SK-N-SH (cell line): ENCODE results near the gene SLC9A2. TPM values are rescaled to one million over a fixed set of nuclear protein-coding genes. Genes with fewer than 3 reads are reported as not detected.

Experiments used
- CTCF ChIA-PET: fragments of 300-600, 350-600 bp; formaldehyde crosslinking; extraction: SDS; loops from one replicate; lab custom pipeline; 2021; lab: Yijun Ruan, JAX
- POLR2A ChIA-PET: fragments of 350-600 bp; sonication (Branson Sonifier 250); formaldehyde crosslinking; extraction: SDS; loops from one replicate; lab custom pipeline; 2020; ENCODE audit warnings: antibody characterized with exemption, inconsistent platforms; lab: Yijun Ruan, JAX
- DNase-seq: peaks from one replicate; pipeline ENCODE4 v3.0.0; 2012
- H2AFZ ChIP-seq: fragments of 200-600 bp; sonication (generic); 2 replicates; pipeline ENCODE4 v1.8.1; 2016; ENCODE audit warnings: antibody characterized with exemption, mild to moderate bottlenecking, low read depth
- H3F3A ChIP-seq: fragments of 200-600 bp; sonication (generic); replicated peaks from 2 replicates; pipeline ENCODE3; 2016; ENCODE audit warnings: antibody characterized with exemption, mild to moderate bottlenecking; ENCODE audit not compliant: insufficient read depth
- H3K27ac ChIP-seq, 2 experiments: fragments of 200-500 bp in 1 of 2; fragments of 200-600 bp in 1 of 2; sonication (Bioruptor generic) in 1 of 2; sonication (generic), shearing (Covaris generic) in 1 of 2; 2 replicates each; pipeline versions ENCODE4 v1.5.1 to v1.6.1; 2014 to 2016; ENCODE audit warnings: low read depth in 2 of 2, inconsistent platforms in 1 of 2, low read length in 1 of 2, mild to moderate bottlenecking in 1 of 2, mixed read lengths in 1 of 2
- H3K27me3 ChIP-seq: fragments of 200-600 bp; sonication (generic), shearing (Covaris generic); 2 replicates; pipeline ENCODE4 v1.6.1; 2016; ENCODE audit warnings: mixed run types; ENCODE audit not compliant: insufficient read depth
- H3K36me3 ChIP-seq, 2 experiments: fragments of 200-500 bp in 1 of 2; fragments of 200-600 bp in 1 of 2; sonication (Bioruptor generic) in 1 of 2; sonication (generic) in 1 of 2; replicated peaks in 1 of 2; 2 replicates each; pipeline versions ENCODE3 to v1.5.1; 2014 to 2016; ENCODE audit warnings: low read length in 1 of 2, mild to moderate bottlenecking in 1 of 2; ENCODE audit not compliant: insufficient read depth in 2 of 2, control insufficient read depth in 1 of 2
- H3K4me1 ChIP-seq, 2 experiments: fragments of 200-500 bp in 1 of 2; fragments of 200-600 bp in 1 of 2; sonication (Bioruptor generic) in 1 of 2; sonication (generic), shearing (Covaris generic) in 1 of 2; 2 replicates each; pipeline versions ENCODE4 v1.5.1 to v1.6.1; 2014 to 2016; ENCODE audit warnings: low read depth in 1 of 2, low read length in 1 of 2, mixed run types in 1 of 2; ENCODE audit not compliant: insufficient read depth in 2 of 2, control insufficient read depth in 1 of 2
- H3K4me2 ChIP-seq: fragments of 200-600 bp; sonication (generic), shearing (Covaris generic); 2 replicates; pipeline ENCODE4 v1.6.1; 2017; ENCODE audit warnings: mixed run types
- H3K4me3 ChIP-seq, 2 experiments: fragments of 200-500 bp in 1 of 2; fragments of 200-600 bp in 1 of 2; sonication (Bioruptor generic) in 1 of 2; sonication (generic), shearing (Covaris generic) in 1 of 2; 2 replicates each; pipeline versions ENCODE4 v1.5.1 to v1.8.1; 2014 to 2016; ENCODE audit warnings: low read depth in 2 of 2, inconsistent platforms in 1 of 2, low read length in 1 of 2, mild to moderate bottlenecking in 1 of 2, mixed read lengths in 1 of 2, moderate library complexity in 1 of 2
- H3K79me2 ChIP-seq: fragments of 200-600 bp; sonication (generic); 2 replicates; pipeline ENCODE4 v1.8.1; 2017; ENCODE audit warnings: mild to moderate bottlenecking; ENCODE audit not compliant: insufficient read depth
- H3K9ac ChIP-seq: fragments of 200-600 bp; sonication (generic); 2 replicates; pipeline ENCODE4 v1.6.1; 2017; ENCODE audit warnings: mixed run types
- H3K9me2 ChIP-seq: fragments of 200-600 bp; sonication (generic); 2 replicates; pipeline ENCODE4 v1.6.1; 2017; ENCODE audit warnings: mixed run types
- H3K9me3 ChIP-seq: fragments of 200-600 bp; sonication (generic); 2 replicates; pipeline ENCODE4 v1.6.1; 2017; ENCODE audit warnings: mixed run types, mild to moderate bottlenecking, moderate library complexity
- H4K20me1 ChIP-seq: fragments of 200-600 bp; sonication (generic); 2 replicates; pipeline ENCODE4 v1.6.1; 2017; ENCODE audit warnings: mild to moderate bottlenecking, mixed run types; ENCODE audit not compliant: insufficient read depth
- CHD2 ChIP-seq: fragments of 150-350 bp; IDR thresholded peaks from 2 replicates; pipeline ENCODE4 v1.6.1; 2018; ENCODE audit warnings: low read length; ENCODE audit not compliant: partially characterized antibody
- ELF1 ChIP-seq: IDR thresholded peaks from 2 replicates; pipeline ENCODE4 v1.4.0; 2012
- EP300 ChIP-seq, 2 experiments: IDR thresholded peaks; 2 replicates each; pipeline versions ENCODE4 v1.4.0 to v1.6.1; 2012; ENCODE audit warnings: borderline replicate concordance in 1 of 2, low read depth in 1 of 2, low read length in 1 of 2
- FOSL2 ChIP-seq: IDR thresholded peaks from 2 replicates; pipeline ENCODE4 v1.4.0; 2012; ENCODE audit warnings: low read depth, mild to moderate bottlenecking, moderate library complexity, borderline replicate concordance
- FOXM1 ChIP-seq: IDR thresholded peaks from 2 replicates; pipeline ENCODE4 v1.4.0; 2012; ENCODE audit warnings: low read depth, mild to moderate bottlenecking
- GABPA ChIP-seq: IDR thresholded peaks from 2 replicates; pipeline ENCODE4 v1.4.0; 2012; ENCODE audit warnings: low read depth, mild to moderate bottlenecking
- JUND ChIP-seq: IDR thresholded peaks from 2 replicates; pipeline ENCODE4 v1.4.0; 2012
- MXI1 ChIP-seq: IDR thresholded peaks from 2 replicates; pipeline ENCODE4 v1.6.1; 2012; ENCODE audit warnings: mild to moderate bottlenecking, low read depth, low read length, improper control_type of control experiment
- NRF1 ChIP-seq: IDR thresholded peaks from 2 replicates; pipeline ENCODE4 v1.6.1; 2012; ENCODE audit warnings: low read depth, mild to moderate bottlenecking, low read length
- POLR2AphosphoS5 ChIP-seq: IDR thresholded peaks from 2 replicates; pipeline ENCODE4 v1.6.1; 2012; ENCODE audit warnings: low read depth, low read length
- RAD21 ChIP-seq: IDR thresholded peaks from 2 replicates; pipeline ENCODE4 v1.6.1; 2012; ENCODE audit warnings: mild to moderate bottlenecking, low read length
- RFX5 ChIP-seq: IDR thresholded peaks from 2 replicates; pipeline ENCODE4 v1.6.1; 2012; ENCODE audit warnings: mild to moderate bottlenecking, improper control_type of control experiment, low read length
- SMC3 ChIP-seq: IDR thresholded peaks from 2 replicates; pipeline ENCODE4 v1.6.1; 2012; ENCODE audit warnings: low read depth, low read length, improper control_type of control experiment
- TAF1 ChIP-seq: IDR thresholded peaks from 2 replicates; pipeline ENCODE4 v1.6.1; 2012; ENCODE audit warnings: low read depth, mild to moderate bottlenecking, low read length, moderate library complexity, borderline replicate concordance
- TCF12 ChIP-seq: IDR thresholded peaks from 2 replicates; pipeline ENCODE4 v1.4.0; 2012
- YY1 ChIP-seq: IDR thresholded peaks from 2 replicates; pipeline ENCODE4 v1.4.0; 2012; ENCODE audit warnings: low read depth, mild to moderate bottlenecking
- whole genome bisulfite sequencing: methylation state at CpG from one replicate; pipeline ENCODE4 v1.1.6; 2017; ENCODE audit warnings: low lambda C conversion rate; 5-methylcytosine and 5-hydroxymethylcytosine counted together
- polyA plus RNA-seq, 3 experiments: library from polyadenylated mRNA; depleted of rRNA; stranded (reverse); fragments of >200 nt; gene quantifications; 2 replicates each; pipeline ENCODE4 v1.2.3, GENCODE V29; 2012
- TF ChIP-seq, protein P1 (sequence below): IDR thresholded peaks from 2 replicates; pipeline ENCODE4; 2012
- TF ChIP-seq, protein P2 (sequence below): fragments of 150-350 bp; IDR thresholded peaks from 2 replicates; pipeline ENCODE4 v1.6.1; 2017; ENCODE audit warnings: antibody characterized with exemption, low read length, low read depth, borderline replicate concordance
- TF ChIP-seq, protein P3 (sequence below): IDR thresholded peaks from 2 replicates; pipeline ENCODE4 v1.4.0; 2012; ENCODE audit warnings: low read depth
- TF ChIP-seq, protein P4 (sequence below): IDR thresholded peaks from 2 replicates; pipeline ENCODE4 v1.6.1; 2012; ENCODE audit warnings: mild to moderate bottlenecking, low read depth, low read length, moderate library complexity

Gene SLC9A2
- polyA plus RNA-seq, 1 of the 3 experiments (the other 2 are of a cell fraction): not detected

DNA sequence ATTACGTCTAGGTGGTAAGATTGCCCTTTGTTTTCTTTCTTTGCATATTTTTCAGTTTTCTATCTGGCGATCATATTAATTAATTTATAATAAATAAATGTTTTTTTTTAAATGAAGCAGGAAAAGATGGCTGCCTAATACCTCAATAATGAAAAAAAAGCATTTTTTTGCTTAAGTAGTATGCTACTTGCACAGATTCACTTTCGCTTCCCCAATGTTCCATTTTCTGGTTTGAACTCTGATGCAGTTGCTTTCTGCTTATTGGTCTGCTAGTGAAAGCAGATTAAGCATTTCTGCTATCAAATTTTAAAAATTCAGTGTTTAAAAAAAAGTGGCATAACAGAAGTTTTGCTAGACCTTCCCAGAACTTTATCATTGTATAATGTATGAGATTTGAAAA is 130.6 kb downstream of the SLC9A2 start:
- DNase-seq: no peak
- Histone ChIP-seq H4K20me1 (no peaks in the 10 kb centered on the region), H3K79me2 (no peaks in the 10 kb centered on the region; the same call in 1 of the 2 replicates), H3F3A (no peaks in the 10 kb centered on the region), H3K9me2 (no peaks in the 10 kb centered on the region), H3K9me3 (no peaks in the 10 kb centered on the region), H3K27ac (no peak overlapping the region), H2AFZ (no peak overlapping the region), H3K36me3 (no peaks in the 10 kb centered on the region), H3K27me3 (no peaks in the 10 kb centered on the region), H3K9ac (no peak overlapping the region), H3K4me3 (no peak overlapping the region), H3K4me2 (no peak overlapping the region), H3K4me1 (no peaks in the 10 kb centered on the region)
- CTCF ChIA-PET: no interaction called here
- POLR2A ChIA-PET: no interaction called here
- TF ChIP-seq RAD21: no peak
- TF ChIP-seq, protein P1, sequence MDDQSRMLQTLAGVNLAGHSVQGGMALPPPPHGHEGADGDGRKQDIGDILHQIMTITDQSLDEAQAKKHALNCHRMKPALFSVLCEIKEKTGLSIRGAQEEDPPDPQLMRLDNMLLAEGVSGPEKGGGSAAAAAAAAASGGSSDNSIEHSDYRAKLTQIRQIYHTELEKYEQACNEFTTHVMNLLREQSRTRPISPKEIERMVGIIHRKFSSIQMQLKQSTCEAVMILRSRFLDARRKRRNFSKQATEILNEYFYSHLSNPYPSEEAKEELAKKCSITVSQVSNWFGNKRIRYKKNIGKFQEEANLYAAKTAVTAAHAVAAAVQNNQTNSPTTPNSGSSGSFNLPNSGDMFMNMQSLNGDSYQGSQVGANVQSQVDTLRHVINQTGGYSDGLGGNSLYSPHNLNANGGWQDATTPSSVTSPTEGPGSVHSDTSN: no peak
- TF ChIP-seq EP300 (IDR thresholded peaks at IDR 0.05; ENCODE audit: borderline replicate concordance in 1 of 2, low read depth in 1 of 2, low read length in 1 of 2): no peak
- no peak for TF ChIP-seq RFX5
- TF ChIP-seq YY1: no peak
- no peak for TF ChIP-seq CHD2
- TF ChIP-seq FOSL2: no peak
- TF ChIP-seq NRF1: no peak
- TF ChIP-seq, protein P2, sequence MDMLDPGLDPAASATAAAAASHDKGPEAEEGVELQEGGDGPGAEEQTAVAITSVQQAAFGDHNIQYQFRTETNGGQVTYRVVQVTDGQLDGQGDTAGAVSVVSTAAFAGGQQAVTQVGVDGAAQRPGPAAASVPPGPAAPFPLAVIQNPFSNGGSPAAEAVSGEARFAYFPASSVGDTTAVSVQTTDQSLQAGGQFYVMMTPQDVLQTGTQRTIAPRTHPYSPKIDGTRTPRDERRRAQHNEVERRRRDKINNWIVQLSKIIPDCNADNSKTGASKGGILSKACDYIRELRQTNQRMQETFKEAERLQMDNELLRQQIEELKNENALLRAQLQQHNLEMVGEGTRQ: no peak
- TF ChIP-seq, protein P3, sequence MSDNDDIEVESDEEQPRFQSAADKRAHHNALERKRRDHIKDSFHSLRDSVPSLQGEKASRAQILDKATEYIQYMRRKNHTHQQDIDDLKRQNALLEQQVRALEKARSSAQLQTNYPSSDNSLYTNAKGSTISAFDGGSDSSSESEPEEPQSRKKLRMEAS: no peak
- TF ChIP-seq POLR2AphosphoS5: no peak
- no peak for TF ChIP-seq JUND
- TF ChIP-seq GABPA: no peak
- no peak for TF ChIP-seq TCF12
- TF ChIP-seq SMC3: no peak
- no peak for TF ChIP-seq ELF1
- no peak for TF ChIP-seq MXI1
- 72% methylated on average over 3 of the region's 3 CpGs for WGBS

DNA sequence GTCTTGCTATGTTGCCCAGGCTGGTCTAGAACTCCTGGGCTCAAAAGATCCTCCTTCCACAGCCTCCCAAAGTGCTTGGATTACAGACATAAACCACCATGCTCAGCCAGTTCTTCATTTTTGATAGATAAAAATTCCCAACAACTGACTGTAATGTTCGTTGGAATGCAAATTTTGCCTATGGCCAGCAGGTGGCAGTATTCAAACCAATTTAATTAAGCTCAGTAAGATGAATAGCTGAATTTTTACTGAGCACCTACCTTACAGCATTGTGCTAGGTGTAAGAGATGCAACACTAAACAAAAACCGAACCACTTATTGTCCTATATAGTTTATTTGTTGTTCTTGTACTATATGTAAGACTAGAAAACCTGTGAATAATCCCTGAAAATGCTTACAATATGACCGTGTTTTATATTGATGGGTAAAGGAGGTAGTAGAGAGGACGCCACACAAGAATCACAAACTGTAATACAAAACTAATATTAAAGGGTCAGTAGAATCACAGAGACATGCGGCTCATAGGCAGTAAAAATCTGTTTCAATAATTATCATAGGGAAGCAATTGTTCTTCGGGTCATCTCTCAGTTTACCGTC is 134.3 kb downstream of the SLC9A2 start:
- H3K36me3 ChIP-seq: no peaks in the 10 kb centered on the region
- no peaks in the 10 kb centered on the region for H4K20me1 ChIP-seq
- ChIA-PET CTCF (interaction anchor here (0.6 to 5.0 kb wide), 32 partner anchors 9 to 720 kb away, joined by 3 to 63 read pairs (median 5); partner anchors contain the start of gene TMEM182), POLR2A (no interaction called here)
- peak; percentile 18 for DNase-seq
- no peak overlapping the region for H2AFZ ChIP-seq
- no peak overlapping the region for H3K27ac ChIP-seq
- H3K4me3 ChIP-seq: no peak overlapping the region; a peak in 1 of 4 replicates
- H3F3A ChIP-seq: no peaks in the 10 kb centered on the region
- no peaks in the 10 kb centered on the region for H3K4me1 ChIP-seq
- H3K79me2 ChIP-seq: no peaks in the 10 kb centered on the region
- H3K27me3 ChIP-seq: no peaks in the 10 kb centered on the region
- H3K9me3 ChIP-seq: no peaks in the 10 kb centered on the region
- H3K4me2 ChIP-seq: no peak overlapping the region
- H3K9me2 ChIP-seq: no peaks in the 10 kb centered on the region
- no peak overlapping the region for H3K9ac ChIP-seq
- 63% methylated on average over 7 of the region's 7 CpGs for WGBS
- TF ChIP-seq RAD21: peak; percentile 53
- TF ChIP-seq, protein P4, sequence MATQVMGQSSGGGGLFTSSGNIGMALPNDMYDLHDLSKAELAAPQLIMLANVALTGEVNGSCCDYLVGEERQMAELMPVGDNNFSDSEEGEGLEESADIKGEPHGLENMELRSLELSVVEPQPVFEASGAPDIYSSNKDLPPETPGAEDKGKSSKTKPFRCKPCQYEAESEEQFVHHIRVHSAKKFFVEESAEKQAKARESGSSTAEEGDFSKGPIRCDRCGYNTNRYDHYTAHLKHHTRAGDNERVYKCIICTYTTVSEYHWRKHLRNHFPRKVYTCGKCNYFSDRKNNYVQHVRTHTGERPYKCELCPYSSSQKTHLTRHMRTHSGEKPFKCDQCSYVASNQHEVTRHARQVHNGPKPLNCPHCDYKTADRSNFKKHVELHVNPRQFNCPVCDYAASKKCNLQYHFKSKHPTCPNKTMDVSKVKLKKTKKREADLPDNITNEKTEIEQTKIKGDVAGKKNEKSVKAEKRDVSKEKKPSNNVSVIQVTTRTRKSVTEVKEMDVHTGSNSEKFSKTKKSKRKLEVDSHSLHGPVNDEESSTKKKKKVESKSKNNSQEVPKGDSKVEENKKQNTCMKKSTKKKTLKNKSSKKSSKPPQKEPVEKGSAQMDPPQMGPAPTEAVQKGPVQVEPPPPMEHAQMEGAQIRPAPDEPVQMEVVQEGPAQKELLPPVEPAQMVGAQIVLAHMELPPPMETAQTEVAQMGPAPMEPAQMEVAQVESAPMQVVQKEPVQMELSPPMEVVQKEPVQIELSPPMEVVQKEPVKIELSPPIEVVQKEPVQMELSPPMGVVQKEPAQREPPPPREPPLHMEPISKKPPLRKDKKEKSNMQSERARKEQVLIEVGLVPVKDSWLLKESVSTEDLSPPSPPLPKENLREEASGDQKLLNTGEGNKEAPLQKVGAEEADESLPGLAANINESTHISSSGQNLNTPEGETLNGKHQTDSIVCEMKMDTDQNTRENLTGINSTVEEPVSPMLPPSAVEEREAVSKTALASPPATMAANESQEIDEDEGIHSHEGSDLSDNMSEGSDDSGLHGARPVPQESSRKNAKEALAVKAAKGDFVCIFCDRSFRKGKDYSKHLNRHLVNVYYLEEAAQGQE: no peak
- TF ChIP-seq POLR2AphosphoS5: no peak
- TF ChIP-seq CHD2: no peak
- TF ChIP-seq TCF12: no peak
- no peak for TF ChIP-seq TAF1
- TF ChIP-seq JUND: no peak
- TF ChIP-seq, protein P1: no peak
- no peak for TF ChIP-seq EP300 (IDR thresholded peaks at IDR 0.05; ENCODE audit: borderline replicate concordance in 1 of 2, low read depth in 1 of 2, low read length in 1 of 2)
- TF ChIP-seq FOSL2: no peak
- no peak for TF ChIP-seq NRF1
- no peak for TF ChIP-seq FOXM1
- TF ChIP-seq SMC3: peak; percentile 48
- TF ChIP-seq GABPA: no peak
